ENCODE data around the gene BDP1.
"Not testable (repeated sequence)": the region's sequence is repeated elsewhere in the genome, so short reads cannot be mapped to it uniquely, and the experiment has no call there.

The BDP1 gene

GRCh38 chr5:71569748-71570509 is 114.5 kb downstream of the BDP1 start:
- no peak for DNase-seq (ENCODE audit: low read depth)

DNA sequence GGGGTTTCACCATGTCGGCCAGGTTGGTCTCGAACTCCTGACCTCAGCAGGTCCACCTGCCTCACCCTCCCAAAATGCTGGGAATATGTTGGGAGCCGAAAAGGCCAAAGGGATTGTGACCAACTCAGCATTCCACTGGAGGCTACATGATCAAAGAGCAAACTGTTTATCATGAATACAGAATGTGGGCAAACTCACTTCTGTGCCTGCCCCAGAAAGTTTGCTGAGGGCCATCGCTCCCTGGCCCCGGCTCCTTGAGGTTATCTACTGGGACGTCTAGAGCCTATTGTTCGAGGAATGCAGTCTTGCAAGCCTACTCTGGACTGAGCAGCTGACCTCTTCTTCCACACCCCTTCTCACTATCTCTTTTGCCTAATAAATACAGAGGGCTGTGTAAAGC is 116.4 kb downstream of the BDP1 start:
- DNase-seq (ENCODE audit: low read depth), result not testable (repeated sequence)

- DNase-seq (ENCODE audit: low read depth), result no peak
These were observed 118.1 kb downstream of the BDP1 start for GRCh38 chr5:71573591-71573990.

DNA sequence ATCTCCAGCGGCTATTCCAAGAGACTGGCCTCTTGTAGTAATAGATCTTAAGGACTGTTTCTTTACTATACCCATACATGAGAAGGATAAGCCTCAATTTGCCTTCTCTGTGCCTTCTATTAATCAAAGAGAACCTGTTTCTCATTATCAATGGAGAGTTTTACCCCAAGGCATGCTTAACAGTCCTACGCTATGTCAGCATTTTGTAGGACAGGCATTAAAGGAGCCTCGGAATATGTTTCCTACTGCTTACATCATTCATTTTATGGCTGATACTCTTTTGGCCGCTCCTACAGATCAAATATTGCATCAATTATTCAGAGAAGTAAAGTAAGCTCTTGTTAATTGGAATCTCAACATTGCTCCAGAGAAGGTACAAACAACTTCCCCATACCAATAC is 120.1 kb downstream of the BDP1 start:
- DNase-seq (ENCODE audit: low read depth), result not testable (repeated sequence)

GRCh38 chr5:71576241-71576640 is 120.8 kb downstream of the BDP1 start:
- no peak for DNase-seq (ENCODE audit: low read depth)

DNA sequence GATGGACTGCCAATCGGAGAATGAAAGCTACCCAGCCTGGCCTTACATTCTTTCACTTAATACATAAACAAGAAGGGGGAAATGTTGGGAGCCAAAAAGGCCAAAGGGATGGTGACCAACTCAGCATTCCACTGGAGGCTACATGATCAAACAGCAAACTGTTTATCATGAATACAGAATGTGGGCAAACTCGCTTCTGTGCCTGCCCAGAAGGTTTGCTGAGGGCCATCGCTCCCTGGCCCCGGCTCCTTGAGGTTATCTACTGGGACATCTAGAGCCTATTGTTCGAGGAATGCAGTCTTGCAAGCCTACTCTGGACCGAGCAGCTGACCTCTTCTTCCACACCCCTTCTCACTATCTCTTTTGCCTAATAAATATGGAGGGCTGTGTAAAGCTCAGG is 122.4 kb downstream of the BDP1 start:
- DNase-seq (ENCODE audit: low read depth), result not testable (repeated sequence)

DNA sequence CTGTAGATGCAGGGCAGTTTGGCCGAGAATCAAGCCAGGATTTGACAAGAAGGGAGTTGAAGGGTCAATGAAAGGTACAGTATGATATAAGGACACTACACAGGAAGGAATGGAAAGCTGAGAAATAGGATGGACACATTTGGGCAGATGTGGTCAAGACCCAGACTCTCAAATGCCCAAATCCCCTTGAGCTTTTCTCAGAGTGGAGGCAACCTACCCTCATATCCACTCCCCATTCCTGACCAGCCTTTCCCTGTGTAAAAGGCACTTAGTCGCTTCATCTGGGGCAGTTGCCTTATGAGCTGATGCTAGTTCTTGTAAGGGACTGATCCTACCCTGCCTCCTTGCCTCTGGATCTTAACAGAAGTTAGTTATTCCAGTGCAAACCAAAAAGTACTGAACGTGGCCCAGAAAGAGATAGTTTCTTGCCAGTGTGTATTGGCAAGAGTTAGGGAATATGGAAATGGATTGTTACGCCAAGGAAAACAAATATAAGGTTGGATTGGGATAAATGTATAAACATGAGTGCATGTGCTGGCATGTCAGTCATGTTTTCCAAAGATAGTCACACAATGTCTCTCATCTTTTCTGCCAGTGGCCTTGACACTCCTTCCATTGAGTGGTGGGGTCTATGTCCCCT is 127.6 kb downstream of the BDP1 start:
- no peak for DNase-seq (ENCODE audit: low read depth)

GRCh38 chr5:71586052-71586940 is 130.8 kb downstream of the BDP1 start:
- DNase-seq (ENCODE audit: low read depth), result no peak

GRCh38 chr5:71586941-71587765 is 131.7 kb downstream of the BDP1 start, which contains the start of gene MCCC2:
TSS of gene MCCC2 (plus strand) at chr5:71587340. CDS start at chr5:71587426, 86 bp downstream.
- DNase-seq (ENCODE audit: low read depth), result peak; percentile 95

DNA sequence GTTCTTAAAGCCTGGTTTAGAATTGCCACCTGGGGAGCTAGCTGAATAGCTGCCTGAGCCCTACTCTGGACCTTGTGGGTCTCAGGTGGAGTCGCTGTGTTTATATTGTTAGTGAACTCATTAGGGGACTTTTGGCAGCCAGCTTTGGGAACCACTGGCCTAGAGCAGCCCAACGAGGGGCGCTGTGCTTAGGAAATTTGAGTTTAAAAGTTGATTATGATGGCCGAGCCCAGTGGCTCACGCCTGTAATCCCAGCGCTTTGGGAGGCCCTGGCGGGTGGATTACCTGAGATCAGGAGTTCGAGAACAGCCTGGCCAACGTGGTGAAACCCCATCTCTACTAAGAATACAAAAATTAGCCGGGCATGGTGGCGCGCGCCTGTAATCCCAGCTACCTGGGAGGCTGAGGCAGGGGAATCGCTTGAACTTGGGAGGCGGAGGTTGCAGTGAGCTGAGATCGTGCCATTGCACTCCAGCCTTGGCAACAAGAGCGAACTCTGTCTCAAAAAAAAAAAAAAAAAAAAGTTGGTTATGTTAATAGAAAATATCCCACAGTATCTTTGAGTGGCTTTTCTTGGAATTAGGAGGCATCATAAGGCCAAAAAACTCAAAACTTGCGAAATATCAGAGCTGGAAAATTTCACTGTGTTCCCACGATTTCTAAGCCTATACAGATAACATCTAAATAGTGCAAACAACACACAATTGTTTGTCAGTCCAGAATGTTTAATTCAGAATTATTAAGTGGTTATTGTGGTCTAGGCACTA is 132.5 kb downstream of the BDP1 start:
- no peak for DNase-seq (ENCODE audit: low read depth)

- no peak for DNase-seq (ENCODE audit: low read depth)
These were observed 133.1 kb downstream of the BDP1 start for GRCh38 chr5:71588533-71588885.

DNA sequence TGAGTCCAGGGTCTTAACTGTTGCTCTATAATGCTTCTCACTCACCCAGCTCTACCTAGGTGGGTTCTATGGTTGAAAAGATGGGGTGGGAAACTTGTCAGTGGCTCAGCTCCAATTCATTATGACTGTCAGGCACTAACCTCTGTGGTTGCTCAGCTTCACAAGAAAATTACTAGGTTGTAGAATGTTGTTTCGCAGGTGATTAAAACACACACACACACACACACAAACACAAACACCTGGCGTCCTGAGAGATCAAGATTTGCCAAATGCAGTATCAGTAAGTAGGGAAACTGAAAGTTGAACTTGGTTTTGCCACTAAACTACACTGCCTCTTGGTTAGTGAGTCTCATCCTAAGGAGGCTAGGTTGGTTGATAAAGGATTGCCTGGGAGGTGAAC is 134.5 kb downstream of the BDP1 start:
- no peak for DNase-seq (ENCODE audit: low read depth)

GRCh38 chr5:71591100-71591499 is 135.6 kb downstream of the BDP1 start:
- no peak for DNase-seq (ENCODE audit: low read depth)

DNA sequence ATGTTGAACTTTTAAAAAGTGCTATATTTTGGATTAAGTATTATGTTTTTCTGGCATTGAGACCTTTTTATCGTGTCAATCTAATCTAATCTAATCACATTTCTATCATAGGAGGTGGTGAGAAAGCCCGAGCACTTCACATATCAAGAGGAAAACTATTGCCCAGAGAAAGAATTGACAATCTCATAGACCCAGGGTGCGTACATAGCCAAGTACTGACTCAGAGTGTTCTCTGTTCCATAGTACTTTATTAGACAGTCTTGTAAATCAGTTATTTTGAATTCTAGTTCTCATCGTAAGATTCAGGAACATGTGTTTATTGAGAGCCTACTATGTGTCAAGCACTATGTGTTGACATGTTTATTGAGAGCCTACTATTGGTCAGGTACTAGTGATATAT is 140.7 kb downstream of the BDP1 start:
- no peak for DNase-seq (ENCODE audit: low read depth)

GRCh38 chr5:71597001-71597400 is 141.6 kb downstream of the BDP1 start:
- no peak for DNase-seq (ENCODE audit: low read depth)

GRCh38 chr5:71600783-71601182 is 145.3 kb downstream of the BDP1 start:
- no peak for DNase-seq (ENCODE audit: low read depth)

DNA sequence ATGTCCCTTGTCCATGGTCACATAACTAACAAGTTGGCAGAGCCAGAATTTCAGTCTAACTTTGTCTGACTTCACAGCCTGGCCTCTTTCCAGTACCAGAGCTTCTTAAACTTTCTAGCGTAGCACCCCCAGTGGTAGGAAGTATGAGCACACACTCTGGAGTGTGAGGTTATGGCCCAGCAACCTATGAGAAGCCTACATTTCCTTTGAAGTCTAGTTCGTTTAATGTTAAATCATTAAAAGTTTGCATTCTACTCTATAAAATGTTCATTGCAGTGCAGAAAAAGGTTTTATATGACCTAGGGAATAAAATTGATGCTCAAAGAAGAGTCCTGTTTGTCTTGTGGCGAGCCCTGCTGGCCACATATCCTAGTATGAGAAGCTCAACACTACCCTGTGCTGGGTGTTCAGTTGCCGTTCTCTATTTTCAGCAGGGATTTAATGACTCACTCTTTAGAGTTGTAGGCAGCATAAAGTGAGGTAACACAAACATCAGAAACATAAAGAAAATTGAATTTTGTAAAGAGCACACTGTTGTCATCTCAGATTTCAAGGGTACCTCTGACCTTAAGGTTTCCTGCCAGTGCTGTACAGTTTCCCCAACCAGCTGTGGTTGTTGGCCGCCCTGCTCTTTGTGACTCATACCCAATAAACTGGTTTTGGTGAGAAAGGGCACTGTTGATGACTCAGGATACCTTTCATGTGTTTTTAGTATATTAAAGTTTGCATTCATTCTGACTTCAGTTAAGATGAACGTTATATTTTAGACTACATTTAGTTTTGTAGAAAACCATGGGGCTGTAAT is 146.0 kb downstream of the BDP1 start:
- peak; percentile 42 for DNase-seq (ENCODE audit: low read depth)

- not testable (repeated sequence) for DNase-seq (ENCODE audit: low read depth)
These were observed 154.5 kb downstream of the BDP1 start for GRCh38 chr5:71609916-71610315.

DNA sequence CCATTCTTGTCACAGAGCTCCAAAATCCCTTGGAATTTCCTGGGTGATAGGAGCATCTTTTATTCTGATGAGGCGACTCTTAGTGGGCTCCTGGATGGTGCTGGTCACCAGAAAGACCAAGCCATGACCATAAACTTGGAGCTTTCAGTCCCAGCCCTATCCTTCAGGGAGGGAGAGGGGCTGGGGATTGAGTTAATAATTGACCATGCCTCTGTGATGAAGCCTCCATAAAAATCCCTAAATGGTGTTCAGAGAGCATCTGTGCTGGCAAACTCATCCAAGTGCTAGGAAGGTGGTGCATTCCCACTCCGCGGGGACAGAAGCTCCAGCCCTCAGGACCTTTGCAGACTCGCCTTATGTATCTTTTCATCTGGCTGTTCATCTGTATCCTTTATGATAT is 160.4 kb downstream of the BDP1 start:
- no peak for DNase-seq (ENCODE audit: low read depth)

Measured in stimulated activated CD8-positive, alpha-beta memory T cell treated with anti-CD3 and anti-CD28 coated beads, Interleukin-7, amount 100 ng/mL, for 24 hours (primary cell).